IPS-NIHi7 (cell line): ENCODE results near the gene SPRED3.
"Not testable (repeated sequence)": the region's sequence is repeated elsewhere in the genome, so short reads cannot be mapped to it uniquely, and the experiment has no call there.

Source experiments
- DNase-seq: peaks from one replicate; pipeline ENCODE4 v3.0.0; 2012; ENCODE audit warnings: mixed read lengths; ENCODE audit errors: extremely low spot score

The SPRED3 gene

GRCh38 chr19:38417544-38418506, 29.3 kb downstream of the SPRED3 start:
- peak; percentile 83 for DNase-seq

DNA sequence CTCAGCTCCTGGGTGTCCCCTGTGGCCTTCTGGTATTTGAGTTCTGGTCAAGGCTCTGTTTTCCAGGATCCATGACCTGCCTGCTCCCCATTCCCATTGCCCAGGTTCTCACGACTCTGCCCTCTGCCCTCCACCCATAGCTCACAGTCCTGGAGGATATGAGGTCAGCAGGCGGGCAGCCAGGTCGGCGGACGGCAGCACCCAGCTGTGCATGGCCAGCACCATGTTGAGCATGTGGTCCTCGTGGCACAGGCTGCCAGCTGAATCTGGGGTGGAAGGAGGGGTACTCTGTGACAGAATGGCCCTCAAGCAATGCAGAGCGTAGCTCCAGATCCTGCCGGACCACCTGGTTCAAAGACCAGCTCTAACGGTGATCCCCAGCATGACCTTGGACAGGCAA, 32.4 kb downstream of the SPRED3 start:
- no peak for DNase-seq

- DNase-seq: no peak
Observed at GRCh38 chr19:38421856-38422255, 33.4 kb downstream of the SPRED3 start.

DNA sequence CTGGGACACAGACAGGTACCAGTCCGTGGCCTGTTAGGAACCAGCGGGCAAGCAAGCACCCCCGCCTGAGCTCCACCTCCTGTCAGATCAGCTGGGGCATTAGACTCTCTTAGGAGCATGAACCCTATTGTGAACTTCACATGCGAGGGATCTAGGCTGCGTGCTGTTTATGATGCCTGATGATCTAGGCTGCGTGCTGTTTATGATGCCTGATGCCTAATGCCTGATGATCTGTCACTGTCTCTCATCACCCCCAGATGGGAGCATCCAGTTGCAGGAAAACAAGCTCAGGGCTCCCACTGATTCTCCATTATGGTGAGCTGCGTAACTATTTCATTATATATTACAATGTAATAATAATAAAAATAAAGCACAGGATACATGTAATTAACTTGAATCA, 33.9 kb downstream of the SPRED3 start:
- no peak for DNase-seq

DNA sequence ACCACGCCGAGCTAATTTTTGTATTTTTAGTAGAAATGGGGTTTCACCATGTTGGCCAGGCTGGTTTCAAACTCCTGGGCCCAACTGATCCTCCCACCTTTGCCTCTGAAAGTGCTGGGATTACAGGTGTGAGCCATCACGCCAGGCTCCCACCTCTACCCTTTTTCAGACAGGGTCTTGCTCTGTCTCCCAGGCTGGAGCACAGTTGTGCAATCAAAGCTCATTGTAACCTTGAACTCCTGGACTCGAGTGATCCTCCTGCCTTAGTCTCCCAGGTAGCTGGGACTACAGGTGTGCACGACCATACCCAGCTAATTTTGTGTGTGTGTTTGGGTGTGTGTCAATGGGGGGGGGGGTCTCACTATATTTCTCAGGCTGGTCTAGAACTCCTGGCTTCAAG, 35.8 kb downstream of the SPRED3 start:
- DNase-seq: no peak

- DNase-seq: no peak
Observed at GRCh38 chr19:38425222-38425809, 36.8 kb downstream of the SPRED3 start.

DNA sequence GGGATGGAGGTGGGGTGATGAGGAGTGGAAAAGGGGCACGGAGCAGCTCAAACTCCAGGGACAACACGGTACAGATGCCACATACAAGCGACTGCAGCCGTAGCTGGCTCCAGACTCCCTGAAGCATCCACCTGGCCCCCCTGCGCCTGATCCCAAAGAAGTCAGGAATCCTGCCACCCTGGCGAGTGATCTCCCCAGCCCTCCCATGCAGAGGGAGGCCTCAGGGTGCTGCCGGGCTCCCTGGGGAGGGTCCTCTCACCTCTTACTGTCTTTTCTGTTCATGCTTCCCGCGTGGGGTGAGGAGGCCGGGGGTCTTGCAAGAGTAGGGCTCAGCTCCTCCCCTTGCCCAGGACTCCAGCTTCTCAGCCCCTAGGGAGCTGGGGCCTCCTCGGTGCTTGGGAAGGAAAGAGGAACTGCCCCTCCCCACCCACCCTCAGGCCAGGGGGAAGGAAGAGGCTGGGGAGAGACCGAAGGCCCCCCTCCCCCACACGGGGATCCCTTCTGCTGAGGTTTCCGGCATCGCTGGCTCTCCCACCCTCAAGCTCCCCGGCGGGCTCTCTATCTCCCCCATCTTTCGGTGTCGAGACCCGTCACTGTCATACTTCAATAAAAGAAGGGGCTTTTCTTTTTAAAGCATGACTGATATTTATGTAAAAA, 37.4 kb downstream of the SPRED3 start, which contains the start of gene RASGRP4:
Gene RASGRP4, minus strand, starts transcription at position 410 of the 657 bp plus-strand sequence. Its CDS starts 128 bp downstream, at position 282.
- peak; percentile 53 for DNase-seq

- not testable (repeated sequence) for DNase-seq
Observed at GRCh38 chr19:38427035-38427677, 38.7 kb downstream of the SPRED3 start.

GRCh38 chr19:38429055-38429810, 40.7 kb downstream of the SPRED3 start:
- DNase-seq: no peak

- no peak for DNase-seq
Observed at GRCh38 chr19:38429811-38430156, 41.3 kb downstream of the SPRED3 start.

DNA sequence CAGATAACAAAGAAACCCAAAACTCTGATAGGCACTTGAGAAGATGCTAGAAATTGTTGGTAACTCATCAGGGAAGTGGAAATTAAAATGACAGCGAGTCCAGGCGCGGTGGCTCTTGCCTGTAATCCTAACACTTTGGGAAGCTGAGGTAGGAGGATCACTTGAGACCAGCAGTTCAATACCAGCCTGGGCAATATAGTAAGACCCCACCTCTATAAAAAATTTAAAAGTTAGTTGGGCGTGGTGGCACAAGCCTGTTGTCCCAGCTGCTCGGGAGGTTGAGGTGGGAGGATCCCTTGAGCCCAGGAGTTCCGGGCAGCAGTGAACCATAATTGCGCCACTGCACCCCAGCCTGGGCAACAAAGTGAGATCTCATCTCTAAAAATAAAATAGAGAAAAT, 42.4 kb downstream of the SPRED3 start:
- no peak for DNase-seq

GRCh38 chr19:38433268-38433733, 44.8 kb downstream of the SPRED3 start, which contains the start of gene RYR1:
Gene RYR1, plus strand, starts transcription at chr19:38433691. Its CDS starts 139 bp downstream, at chr19:38433830.
- DNase-seq: peak; percentile 97

DNA sequence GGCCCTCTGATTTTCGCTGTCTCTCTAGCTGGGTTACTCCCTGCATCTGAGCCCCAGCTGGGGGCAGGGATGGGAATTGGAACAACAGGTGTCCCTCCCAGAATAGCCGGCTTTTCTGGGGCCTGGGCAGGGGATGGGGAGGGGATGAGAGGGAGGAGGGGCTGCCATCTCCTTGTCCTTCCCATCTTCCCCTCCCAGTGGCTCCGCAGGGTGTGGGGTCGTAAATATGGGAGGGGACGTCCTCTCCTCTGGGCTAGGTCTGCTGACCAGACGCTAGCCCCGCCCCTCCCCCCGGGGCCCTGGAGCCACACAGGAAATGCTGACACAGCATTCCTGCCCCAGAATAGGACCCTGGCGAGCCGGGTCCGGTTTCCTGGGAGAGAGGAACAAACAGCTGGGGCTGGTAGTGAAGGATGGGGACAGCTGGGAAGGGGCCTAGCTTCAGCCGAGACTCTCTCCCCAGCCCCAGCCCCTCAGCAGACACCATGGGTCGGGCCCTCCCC, 46.1 kb downstream of the SPRED3 start:
- DNase-seq: peak; percentile 86

DNA sequence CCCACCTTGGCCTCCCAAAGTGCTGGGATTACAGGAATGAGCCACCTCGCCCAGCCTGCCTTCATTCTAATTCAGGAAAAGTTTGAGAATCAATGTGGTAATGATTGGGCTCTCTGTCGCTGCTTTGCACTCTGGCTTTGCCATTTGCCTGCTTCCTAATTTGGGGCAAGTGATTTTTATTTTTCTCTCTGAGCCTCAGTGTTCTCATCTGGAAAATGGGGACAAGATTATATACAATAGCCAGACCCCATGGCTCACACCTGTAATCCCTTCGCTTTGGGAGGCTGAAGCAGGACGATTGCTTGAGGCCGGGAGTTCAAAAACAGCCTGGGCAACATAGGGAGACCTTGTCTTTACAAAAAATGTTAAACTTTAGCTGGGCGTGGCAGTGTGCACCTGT, 48.8 kb downstream of the SPRED3 start:
- no peak for DNase-seq

- DNase-seq: no peak
Observed at GRCh38 chr19:38437917-38438316, 49.4 kb downstream of the SPRED3 start.

GRCh38 chr19:38440592-38440991, 52.1 kb downstream of the SPRED3 start:
- no peak for DNase-seq

DNA sequence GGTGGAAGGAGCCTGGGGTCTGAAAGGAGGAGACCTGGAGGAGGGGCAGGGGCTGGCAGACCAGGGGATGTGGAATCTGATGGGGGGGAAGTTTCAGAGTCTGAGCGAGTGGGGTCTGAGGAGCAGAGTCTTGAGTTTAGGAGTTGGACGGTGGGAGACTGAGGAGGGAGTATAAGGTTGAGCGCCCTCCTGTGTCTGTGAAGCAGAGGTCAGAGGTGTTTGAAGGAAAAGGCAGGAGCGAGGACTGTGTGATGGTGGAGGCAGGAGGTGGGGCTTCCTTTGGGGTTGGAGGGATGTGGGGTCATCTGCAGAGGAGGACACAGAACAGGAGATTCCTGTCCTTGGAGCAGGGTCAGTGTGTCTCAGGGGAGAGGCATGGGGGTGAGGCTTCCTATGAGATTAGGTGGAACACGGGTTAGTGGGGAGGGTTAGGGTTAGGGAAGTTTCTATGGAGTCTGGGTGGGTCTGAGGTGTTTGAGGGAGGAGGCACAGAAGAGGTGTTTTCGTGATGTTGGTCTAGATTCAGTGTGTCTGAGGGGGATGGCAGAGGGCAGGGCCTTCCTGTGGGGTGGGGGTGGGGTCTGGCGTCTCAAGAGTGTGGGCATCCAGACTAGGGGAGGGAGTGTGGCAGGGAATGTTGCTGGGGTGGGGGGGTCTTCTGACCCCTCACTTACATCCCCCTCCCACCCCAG, 53.3 kb downstream of the SPRED3 start:
- peak; percentile 83 for DNase-seq

GRCh38 chr19:38442736-38443135, 54.2 kb downstream of the SPRED3 start:
- DNase-seq: no peak

DNA sequence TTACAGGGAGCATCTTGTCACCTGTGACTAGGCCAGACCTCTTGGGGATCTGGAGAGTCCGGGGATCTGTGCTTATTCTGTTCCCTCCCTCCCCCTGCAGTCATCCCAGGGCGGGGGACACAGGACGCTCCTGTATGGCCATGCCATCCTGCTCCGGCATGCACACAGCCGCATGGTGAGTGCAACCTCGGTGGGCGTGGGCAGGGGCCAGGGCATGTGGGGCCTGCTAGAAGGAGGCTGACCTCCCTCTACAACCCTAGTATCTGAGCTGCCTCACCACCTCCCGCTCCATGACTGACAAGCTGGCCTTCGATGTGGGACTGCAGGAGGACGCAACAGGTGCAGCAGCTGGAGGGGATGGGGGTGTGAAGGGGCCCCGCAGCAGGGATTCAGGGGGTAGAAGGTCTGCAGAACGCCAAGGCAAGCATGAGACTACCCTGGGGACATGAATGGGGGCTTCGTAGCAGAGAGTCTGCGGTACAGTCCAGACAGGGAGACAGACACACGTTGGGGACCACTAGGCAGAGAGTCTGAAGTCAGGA, 55.0 kb downstream of the SPRED3 start:
- no peak for DNase-seq

GRCh38 chr19:38444026-38444425, 55.5 kb downstream of the SPRED3 start:
- no peak for DNase-seq
